SH-SY5Y (cell line): ENCODE data around the gene KCNAB2.

Source experiments
- GATA2 ChIP-seq: IDR thresholded peaks from 2 replicates; pipeline ENCODE4 v1.6.1; 2011; ENCODE audit warnings: mild to moderate bottlenecking, low read depth, low read length
- GATA3 ChIP-seq: IDR thresholded peaks from 2 replicates; pipeline ENCODE4 v1.6.1; 2011; ENCODE audit warnings: low read depth, mild to moderate bottlenecking, low read length, moderate library complexity

GRCh38 chr1:6129313-6129712, 83.6 kb downstream of the KCNAB2 start:
- TF ChIP-seq GATA3, result no peak
- no peak for TF ChIP-seq GATA2
